ENCODE results near the gene MAP3K14. TPM values are rescaled to one million over a fixed set of nuclear protein-coding genes. Genes with fewer than 3 reads are reported as not detected.
A peak's percentile ranks its signal among the peaks of the same experiment; 100 is the strongest.

Gene MAP3K14
- total RNA-seq, 1 experiment from 2014 or later = 58.3 TPM

GRCh38 chr17:45308016-45308365 is 8.8 kb downstream of the MAP3K14 start:
- ChIA-PET POLR2A (ENCODE audit: unreplicated experiment) (no interaction called here), CTCF (no interaction called here)
- Histone ChIP-seq H3K9me3 (ENCODE audit: insufficient read depth, low read depth) (no peaks in the 10 kb centered on the region), H3K36me3 (ENCODE audit: low read depth) (peaks cover 55% of the 10 kb centered on the region), H3K4me3 (no peak overlapping the region), H3K27ac (peak overlapping the region; percentile 24; the same call in 1 of the 2 replicates), H3F3A (ENCODE audit: insufficient read depth, low read depth) (peaks cover 77% of the 10 kb centered on the region), H3K9me2 (ENCODE audit: insufficient read depth) (no peaks in the 10 kb centered on the region), H4K20me1 (ENCODE audit: insufficient read depth) (peaks cover 43% of the 10 kb centered on the region), H3K4me1 (replicated peaks; ENCODE audit: insufficient read depth) (peaks cover 51% of the 10 kb centered on the region), H3K4me2 (no peak overlapping the region; the same call in 1 of the 2 replicates), H3K27me3 (ENCODE audit: insufficient read depth, low read depth) (no peaks in the 10 kb centered on the region), H2AFZ (no peak overlapping the region), H3K79me2 (ENCODE audit: low read depth) (peaks cover 96% of the 10 kb centered on the region)
- BruUV-seq (replicated peaks) = no TSS peak
- TF ChIP-seq CTCF (conservative IDR thresholded peaks at IDR 0.05) (no peak), EZH2 (IDR thresholded peaks at IDR 0.05; ENCODE audit: low read depth) (no peak)
- intact Hi-C loops (cut with micrococcal nuclease; ENCODE audit: unreplicated experiment) = no loop called here
- no peak for DNase-seq

GRCh38 chr17:45307290-45308015 is 9.4 kb downstream of the MAP3K14 start:
- Histone ChIP-seq H3K36me3 (ENCODE audit: low read depth) (peaks cover 55% of the 10 kb centered on the region), H3F3A (ENCODE audit: insufficient read depth, low read depth) (peaks cover 77% of the 10 kb centered on the region), H3K4me3 (no peak overlapping the region), H3K9me3 (ENCODE audit: insufficient read depth, low read depth) (no peaks in the 10 kb centered on the region), H3K9me2 (ENCODE audit: insufficient read depth) (no peaks in the 10 kb centered on the region), H3K27ac (peak overlapping the region; percentile 24), H2AFZ (no peak overlapping the region), H3K4me2 (no peak overlapping the region), H3K4me1 (replicated peaks; ENCODE audit: insufficient read depth) (peaks cover 45% of the 10 kb centered on the region), H3K79me2 (ENCODE audit: low read depth) (peaks cover 96% of the 10 kb centered on the region), H4K20me1 (ENCODE audit: insufficient read depth) (peaks cover 37% of the 10 kb centered on the region), H3K27me3 (ENCODE audit: insufficient read depth, low read depth) (no peaks in the 10 kb centered on the region)
- TF ChIP-seq CTCF (conservative IDR thresholded peaks at IDR 0.05) (no peak), EZH2 (IDR thresholded peaks at IDR 0.05; ENCODE audit: low read depth) (no peak)
- CTCF ChIA-PET = interaction anchor here (0.6 kb wide), 1 partner anchor 278 kb away, joined by 3 read pairs; no protein-coding TSS in a partner anchor
- DNase-seq = no peak
- POLR2A ChIA-PET (ENCODE audit: unreplicated experiment) = no interaction called here
- no TSS peak for BruUV-seq (replicated peaks)
- intact Hi-C loops (cut with micrococcal nuclease; ENCODE audit: unreplicated experiment) = no loop called here

- Histone ChIP-seq H3K4me2 (no peak overlapping the region), H2AFZ (no peak overlapping the region), H3K9me3 (ENCODE audit: insufficient read depth, low read depth) (no peaks in the 10 kb centered on the region), H4K20me1 (ENCODE audit: insufficient read depth) (peaks cover 34% of the 10 kb centered on the region), H3K4me1 (replicated peaks; ENCODE audit: insufficient read depth) (peaks cover 38% of the 10 kb centered on the region), H3K4me3 (no peak overlapping the region), H3K9me2 (ENCODE audit: insufficient read depth) (no peaks in the 10 kb centered on the region), H3F3A (ENCODE audit: insufficient read depth, low read depth) (peaks cover 69% of the 10 kb centered on the region), H3K36me3 (ENCODE audit: low read depth) (peaks cover 55% of the 10 kb centered on the region), H3K27ac (no peak overlapping the region), H3K79me2 (ENCODE audit: low read depth) (peaks cover 98% of the 10 kb centered on the region), H3K27me3 (ENCODE audit: insufficient read depth, low read depth) (no peaks in the 10 kb centered on the region)
- CTCF ChIA-PET = interaction anchor here (0.6 kb wide), 1 partner anchor 279 kb away, joined by 3 read pairs; no protein-coding TSS in a partner anchor
- no TSS peak for BruUV-seq (replicated peaks)
- TF ChIP-seq CTCF (conservative IDR thresholded peaks at IDR 0.05) (no peak), EZH2 (IDR thresholded peaks at IDR 0.05; ENCODE audit: low read depth) (no peak)
- no peak for DNase-seq
- POLR2A ChIA-PET (ENCODE audit: unreplicated experiment) = interaction anchor here (0.7 kb wide), 1 partner anchor 37 kb away, joined by 3 read pairs; no protein-coding TSS in a partner anchor
- intact Hi-C loops (cut with micrococcal nuclease; ENCODE audit: unreplicated experiment) = no loop called here
Observed at GRCh38 chr17:45306623-45307022, 10.2 kb downstream of the MAP3K14 start.
